CD4-positive, alpha-beta T cell treated with Interleukin-10 for 1 hour (primary cell): Measurements from ENCODE around the gene ADH1A.
"Not testable (repeated sequence)": the region's sequence is repeated elsewhere in the genome, so short reads cannot be mapped to it uniquely, and the experiment has no call there.

Experiments used
- DNase-seq: peaks from one replicate; pipeline ENCODE4 v3.0.0-alpha.2; 2020

Gene ADH1A

GRCh38 chr4:99276417-99276816 lies 14.4 kb downstream of the ADH1A start:
- DNase-seq = no peak

GRCh38 chr4:99275885-99276284 lies 14.9 kb downstream of the ADH1A start:
- DNase-seq = no peak

- DNase-seq = no peak
Observed at GRCh38 chr4:99275050-99275449, 15.7 kb downstream of the ADH1A start.

- no peak for DNase-seq
Observed at GRCh38 chr4:99273704-99274103, 17.1 kb downstream of the ADH1A start.

GRCh38 chr4:99264927-99265326 lies 25.9 kb downstream of the ADH1A start:
- no peak for DNase-seq

GRCh38 chr4:99252746-99253145 lies 38.0 kb downstream of the ADH1A start:
- no peak for DNase-seq

- no peak for DNase-seq
Observed at GRCh38 chr4:99248714-99249113, 42.1 kb downstream of the ADH1A start.

- DNase-seq = no peak
Observed at GRCh38 chr4:99235955-99236354, 54.8 kb downstream of the ADH1A start.

GRCh38 chr4:99234331-99235010 lies 56.3 kb downstream of the ADH1A start:
- no peak for DNase-seq

- DNase-seq = not testable (repeated sequence)
Observed at GRCh38 chr4:99233397-99233796, 57.4 kb downstream of the ADH1A start.

GRCh38 chr4:99228706-99229105 lies 62.1 kb downstream of the ADH1A start:
- DNase-seq = not testable (repeated sequence)

- not testable (repeated sequence) for DNase-seq
Observed at GRCh38 chr4:99227646-99228045, 63.1 kb downstream of the ADH1A start.
